Muscle layer of colon (tissue), 2 donors: Measurements from ENCODE around the gene AAK1.

Experiments used
- H3K27ac ChIP-seq: one replicate; pipeline ENCODE4 v1.7.0; 2013; ENCODE audit warnings: low read depth, mild to moderate bottlenecking, low read length, moderate library complexity
- H3K27me3 ChIP-seq, 2 donors: one replicate each; pipeline ENCODE4 v1.7.0; 2013; ENCODE audit warnings: low read length in 2 of 2, mild to moderate bottlenecking in 2 of 2; ENCODE audit not compliant: insufficient read depth in 2 of 2, control insufficient read depth in 1 of 2
- H3K36me3 ChIP-seq: one replicate; pipeline ENCODE4 v1.7.0; 2013; ENCODE audit warnings: mild to moderate bottlenecking, low read length; ENCODE audit not compliant: insufficient read depth
- H3K4me1 ChIP-seq: one replicate; pipeline ENCODE4 v1.7.0; 2013; ENCODE audit warnings: mild to moderate bottlenecking, low read length; ENCODE audit not compliant: insufficient read depth
- H3K4me3 ChIP-seq, 2 donors: one replicate each; pipeline ENCODE4 v1.7.0; 2013; ENCODE audit warnings: low read length in 2 of 2, low read depth in 1 of 2, mild to moderate bottlenecking in 1 of 2, moderate library complexity in 1 of 2
- H3K9ac ChIP-seq: one replicate; pipeline ENCODE4 v1.7.0; 2013; ENCODE audit warnings: low read length
- H3K9me3 ChIP-seq: one replicate; pipeline ENCODE4 v1.7.0; 2013; ENCODE audit warnings: mild to moderate bottlenecking, low read length
- donor health status: abdominal sarcoma.
- donor health status: Adenocarcinoma of cecum.

Gene AAK1

DNA sequence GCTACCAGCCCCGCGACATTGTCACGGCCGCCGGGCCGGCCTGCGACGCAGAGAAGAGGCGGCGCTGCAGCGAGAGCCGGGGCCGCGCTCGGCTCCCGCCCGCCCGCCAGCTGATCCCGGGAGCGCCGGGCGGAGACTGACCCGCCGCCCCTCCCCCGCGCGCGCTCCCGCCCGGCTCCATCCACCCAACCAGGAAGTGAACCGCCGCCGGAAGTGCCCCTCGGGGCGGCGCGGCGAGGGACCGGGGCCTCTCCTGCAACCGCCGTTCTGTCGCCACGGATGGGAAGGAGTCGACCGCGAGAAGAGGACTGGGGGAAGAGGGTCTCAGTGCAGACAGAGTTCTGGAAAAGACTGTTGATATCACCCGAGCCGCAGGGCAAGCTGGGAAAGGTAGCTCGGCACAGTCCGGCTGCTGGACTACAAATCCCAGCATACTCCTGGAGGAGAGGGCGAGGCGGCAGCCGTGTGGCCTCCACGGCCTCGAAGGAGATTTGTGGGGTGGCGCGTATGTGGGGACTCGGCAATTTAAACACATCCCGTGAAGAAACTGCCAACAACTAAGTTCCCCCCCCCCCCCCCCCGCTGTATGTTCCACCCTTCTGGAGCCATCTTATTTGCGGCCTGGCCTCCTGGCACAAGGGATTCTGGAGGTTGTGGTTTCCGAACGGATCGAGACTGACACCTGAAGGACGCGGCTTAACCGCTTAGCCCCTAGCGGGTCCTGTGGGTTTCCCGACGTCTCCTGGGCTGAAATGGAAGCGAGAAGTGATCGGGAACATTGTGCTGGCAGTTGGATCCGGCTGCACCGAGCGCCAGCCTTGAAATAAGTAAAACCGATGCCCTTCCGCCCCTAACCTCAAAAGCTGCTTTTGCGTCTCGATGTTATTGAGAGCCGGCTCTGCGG is at the start of gene AAK1:
TSS of gene AAK1 (minus strand) at position 138 of the 904 bp plus-strand sequence. CDS start 699 bp downstream, outside the sequence.
- H3K36me3 ChIP-seq: no peaks in the 10 kb centered on the region
- H3K4me1 ChIP-seq: peaks cover 38% of the 10 kb centered on the region
- H3K4me3 ChIP-seq: peak within 1 kb of the TSS; percentile 81 to 85
- no peaks in the 10 kb centered on the region for H3K9me3 ChIP-seq
- H3K9ac ChIP-seq: peak within 1 kb of the TSS; percentile 83
- H3K27me3 ChIP-seq: no peaks in the 10 kb centered on the region
- H3K27ac ChIP-seq: peak within 1 kb of the TSS; percentile 94

DNA sequence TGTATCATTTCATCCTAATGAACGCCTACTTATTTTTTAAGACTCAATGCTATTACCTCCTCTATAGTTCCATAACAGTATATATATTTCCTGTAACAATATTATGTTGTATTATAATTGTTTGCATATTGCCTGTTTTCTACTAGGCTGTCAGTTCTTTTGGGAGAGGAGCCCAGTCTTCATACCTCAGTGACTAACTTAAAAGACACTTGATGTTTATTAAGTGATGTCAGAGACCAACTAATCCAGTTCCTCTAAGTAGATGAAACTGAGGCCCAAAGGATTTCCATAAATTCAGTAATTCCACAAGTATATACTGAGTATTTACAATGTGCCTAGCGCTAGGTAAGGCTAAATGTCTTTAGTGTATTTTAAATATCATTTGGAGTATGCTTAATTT is 48.9 kb upstream of the AAK1 start:
- Histone ChIP-seq H3K27me3 (no peaks in the 10 kb centered on the region), H3K4me3 (no peak overlapping the region), H3K9ac (no peak overlapping the region), H3K27ac (no peak overlapping the region), H3K9me3 (no peaks in the 10 kb centered on the region), H3K36me3 (no peaks in the 10 kb centered on the region), H3K4me1 (peaks cover 6% of the 10 kb centered on the region)

DNA sequence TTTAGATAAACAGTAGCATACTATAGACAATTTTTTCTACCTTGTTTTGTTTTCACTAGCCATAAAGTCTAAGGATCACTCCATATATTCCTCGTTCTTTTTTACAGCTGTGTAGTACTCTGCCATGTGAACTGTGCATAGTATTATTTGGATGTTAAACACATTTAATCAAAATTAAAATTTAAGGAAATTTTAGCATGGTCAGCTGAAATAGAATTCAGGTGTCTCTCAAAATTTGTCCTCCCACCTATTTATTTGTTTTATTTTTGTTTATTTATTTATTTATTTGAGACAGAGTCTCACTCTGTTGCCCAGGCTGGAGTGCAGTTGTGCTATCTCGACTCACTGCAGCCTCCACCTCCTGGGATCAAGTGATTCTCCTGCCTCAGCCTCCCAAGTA is 46.4 kb upstream of the AAK1 start:
- peaks cover 1% of the 10 kb centered on the region for H3K4me1 ChIP-seq
- no peaks in the 10 kb centered on the region for H3K36me3 ChIP-seq
- no peaks in the 10 kb centered on the region for H3K9me3 ChIP-seq
- H3K27me3 ChIP-seq: no peaks in the 10 kb centered on the region
- H3K9ac ChIP-seq: no peak overlapping the region
- no peak overlapping the region for H3K4me3 ChIP-seq
- no peak overlapping the region for H3K27ac ChIP-seq

DNA sequence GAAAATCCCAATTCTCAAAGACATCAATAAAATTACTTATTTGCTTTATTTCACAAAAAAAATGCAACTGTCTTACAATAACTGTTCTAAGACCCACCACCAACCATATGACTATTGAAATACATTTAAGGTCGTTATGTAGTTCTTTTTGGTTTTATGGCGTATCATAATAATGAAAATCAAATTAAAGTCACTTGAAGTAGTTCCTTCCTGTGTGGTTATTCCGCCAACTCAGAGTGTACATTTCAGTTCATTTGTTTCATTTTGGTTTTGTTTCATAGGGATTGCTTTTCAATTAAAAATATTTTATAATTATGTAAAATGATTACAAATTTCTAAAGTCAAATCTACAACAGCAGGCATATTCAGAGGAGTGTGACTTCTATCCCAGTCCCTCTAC is 45.9 kb upstream of the AAK1 start:
- Histone ChIP-seq H3K4me3 (no peak overlapping the region), H3K36me3 (no peaks in the 10 kb centered on the region), H3K4me1 (no peaks in the 10 kb centered on the region), H3K9me3 (no peaks in the 10 kb centered on the region), H3K27ac (no peak overlapping the region), H3K9ac (no peak overlapping the region), H3K27me3 (no peaks in the 10 kb centered on the region)

DNA sequence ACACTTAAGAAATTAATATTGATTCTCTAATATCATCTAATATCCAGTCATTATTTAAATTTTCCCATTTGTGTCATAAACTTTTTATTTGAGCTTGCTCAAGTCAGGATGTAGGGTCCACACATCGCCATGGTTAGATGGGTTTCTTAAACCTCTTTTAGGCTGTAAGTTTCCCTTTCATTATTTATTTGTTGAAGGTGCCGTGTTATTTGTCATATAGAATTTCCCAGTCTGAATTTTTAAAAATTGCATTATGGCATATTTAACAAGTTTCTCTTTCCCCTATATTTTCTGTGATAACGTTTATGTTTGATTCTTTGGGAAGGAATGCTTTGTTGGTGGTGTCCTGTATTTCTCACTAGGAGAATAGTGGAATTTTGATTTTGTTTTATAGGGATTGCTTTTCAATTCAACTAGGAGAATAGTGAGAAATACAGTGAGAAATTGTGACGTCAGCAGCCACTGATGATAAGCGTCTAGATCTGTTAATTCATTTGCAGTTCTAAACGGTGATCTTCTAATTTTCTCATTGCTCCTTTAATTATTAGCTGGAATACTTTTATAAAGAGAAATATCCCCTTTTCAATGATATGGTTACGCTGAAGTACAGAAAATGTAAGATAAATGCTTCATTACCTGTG is 44.6 kb upstream of the AAK1 start:
- Histone ChIP-seq H3K9me3 (no peaks in the 10 kb centered on the region), H3K36me3 (no peaks in the 10 kb centered on the region), H3K27ac (no peak overlapping the region), H3K4me3 (no peak overlapping the region), H3K9ac (no peak overlapping the region), H3K4me1 (peaks cover 8% of the 10 kb centered on the region), H3K27me3 (no peaks in the 10 kb centered on the region)

DNA sequence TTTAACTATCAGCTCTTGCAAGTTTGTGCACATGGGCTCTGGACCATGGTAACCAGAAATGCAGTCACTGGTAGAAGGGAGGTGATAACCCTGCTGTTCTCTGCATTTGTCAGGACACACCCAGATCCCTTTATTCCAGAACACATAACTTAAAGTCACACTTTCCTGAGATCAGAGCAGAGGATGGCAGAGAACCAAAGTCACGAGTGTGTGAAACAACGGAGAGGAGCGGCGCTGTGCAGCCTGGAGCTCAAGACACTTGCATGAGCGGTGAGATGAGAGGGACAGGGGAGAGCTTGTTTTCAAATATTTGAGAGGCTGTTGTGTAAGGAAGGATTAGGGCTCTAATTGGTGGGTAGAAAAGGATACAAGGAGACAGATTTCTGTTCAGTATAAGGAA is 43.3 kb upstream of the AAK1 start:
- Histone ChIP-seq H3K4me1 (peaks cover 8% of the 10 kb centered on the region), H3K9ac (no peak overlapping the region), H3K9me3 (no peaks in the 10 kb centered on the region), H3K36me3 (no peaks in the 10 kb centered on the region), H3K27ac (no peak overlapping the region), H3K27me3 (no peaks in the 10 kb centered on the region), H3K4me3 (no peak overlapping the region)

DNA sequence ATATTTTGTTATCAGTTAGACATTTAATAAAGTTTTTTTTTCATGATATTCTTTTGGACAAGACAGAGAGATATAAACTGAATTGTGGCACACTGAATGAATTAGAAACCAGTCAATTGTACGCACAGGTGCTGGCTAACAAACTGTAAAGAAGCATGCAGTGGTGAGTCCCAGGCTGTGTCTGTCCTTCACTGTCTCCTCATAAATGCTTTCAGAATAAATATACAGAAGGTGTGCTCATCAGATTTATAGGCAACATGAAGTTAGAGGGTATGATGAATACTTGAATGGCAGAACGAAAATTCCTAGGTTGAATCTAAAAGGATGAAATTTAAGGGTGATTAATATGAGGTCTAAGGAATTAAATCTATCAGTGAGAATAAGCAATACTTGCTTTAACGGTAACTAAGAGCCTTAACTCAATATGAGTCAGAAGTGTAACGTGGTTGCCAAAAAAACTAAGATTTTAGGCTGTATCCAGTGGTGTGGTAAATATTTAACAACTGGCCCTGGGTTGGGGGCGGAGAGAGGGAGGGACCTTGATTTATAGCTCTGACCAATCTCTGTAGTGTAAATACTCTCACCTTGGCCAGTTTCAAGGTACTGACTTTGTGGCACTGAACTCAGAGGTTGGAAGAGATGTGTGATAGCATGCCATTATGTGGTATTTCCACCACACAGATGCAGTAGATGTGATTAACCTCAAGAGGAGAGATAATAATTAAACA is 41.9 kb upstream of the AAK1 start:
- H3K36me3 ChIP-seq: no peaks in the 10 kb centered on the region
- no peaks in the 10 kb centered on the region for H3K27me3 ChIP-seq
- H3K27ac ChIP-seq: no peak overlapping the region
- no peak overlapping the region for H3K9ac ChIP-seq
- H3K4me3 ChIP-seq: no peak overlapping the region
- peaks cover 8% of the 10 kb centered on the region for H3K4me1 ChIP-seq
- H3K9me3 ChIP-seq: no peaks in the 10 kb centered on the region

DNA sequence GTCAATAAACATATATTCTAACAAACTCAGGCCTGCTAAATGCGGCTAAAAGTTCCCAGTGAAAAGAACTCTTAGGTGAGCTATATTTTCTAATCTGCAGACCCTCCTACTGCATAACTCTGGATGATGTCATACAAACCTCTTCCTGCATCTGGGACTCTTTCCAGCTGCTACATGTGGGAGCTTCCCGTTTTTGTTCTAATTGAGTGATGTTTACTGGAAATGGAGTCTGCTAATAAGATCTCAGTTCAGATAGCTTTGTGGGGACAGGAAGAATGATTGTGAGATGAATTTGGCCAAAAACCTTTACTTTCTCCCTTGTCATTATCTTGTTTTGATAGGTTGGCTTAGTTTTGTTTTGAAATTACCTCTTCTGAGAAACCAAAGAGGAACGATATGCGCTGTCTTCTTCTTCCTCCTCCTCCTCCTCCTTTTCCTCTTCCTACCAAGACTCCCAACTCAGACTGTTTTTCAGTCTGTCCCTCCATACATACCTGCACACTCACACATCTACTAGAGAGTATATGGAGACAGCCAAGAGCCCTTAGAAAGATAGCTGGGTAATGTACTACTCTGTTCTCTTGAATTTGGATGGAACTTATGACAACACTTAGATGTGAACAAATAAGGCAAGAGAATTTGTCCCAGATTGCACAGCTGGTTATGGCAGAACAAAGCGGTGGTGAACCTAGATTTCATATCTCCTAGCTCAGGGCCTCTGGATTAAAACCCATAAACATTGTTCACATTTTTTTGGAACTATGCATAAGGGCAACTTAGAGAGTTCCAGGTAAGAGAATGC is 39.8 kb upstream of the AAK1 start:
- Histone ChIP-seq H3K27ac (no peak overlapping the region), H3K27me3 (no peaks in the 10 kb centered on the region), H3K4me1 (peaks cover 8% of the 10 kb centered on the region), H3K4me3 (no peak overlapping the region), H3K36me3 (no peaks in the 10 kb centered on the region), H3K9ac (no peak overlapping the region), H3K9me3 (no peaks in the 10 kb centered on the region)

DNA sequence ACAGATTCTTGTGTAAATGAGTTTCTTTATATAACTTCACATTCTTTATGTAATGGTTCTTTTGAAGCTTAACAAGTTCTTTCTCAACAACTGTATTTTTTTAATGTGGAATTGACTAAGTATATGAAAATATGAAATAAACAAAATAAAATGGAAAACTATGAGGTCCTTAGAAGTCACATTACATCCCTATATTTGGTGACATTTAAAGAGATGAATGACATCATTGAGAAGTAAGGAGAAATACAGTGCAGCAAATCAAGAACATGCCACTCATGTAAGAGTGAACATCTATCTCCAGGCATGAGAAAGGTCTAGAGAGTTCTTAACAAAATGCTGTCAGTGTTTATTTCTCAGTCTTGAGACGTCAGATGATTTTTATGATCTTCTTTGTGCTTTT is 39.0 kb upstream of the AAK1 start:
- H3K27me3 ChIP-seq: no peaks in the 10 kb centered on the region
- no peak overlapping the region for H3K4me3 ChIP-seq
- no peaks in the 10 kb centered on the region for H3K36me3 ChIP-seq
- no peak overlapping the region for H3K27ac ChIP-seq
- no peak overlapping the region for H3K9ac ChIP-seq
- H3K9me3 ChIP-seq: no peaks in the 10 kb centered on the region
- H3K4me1 ChIP-seq: peaks cover 8% of the 10 kb centered on the region

DNA sequence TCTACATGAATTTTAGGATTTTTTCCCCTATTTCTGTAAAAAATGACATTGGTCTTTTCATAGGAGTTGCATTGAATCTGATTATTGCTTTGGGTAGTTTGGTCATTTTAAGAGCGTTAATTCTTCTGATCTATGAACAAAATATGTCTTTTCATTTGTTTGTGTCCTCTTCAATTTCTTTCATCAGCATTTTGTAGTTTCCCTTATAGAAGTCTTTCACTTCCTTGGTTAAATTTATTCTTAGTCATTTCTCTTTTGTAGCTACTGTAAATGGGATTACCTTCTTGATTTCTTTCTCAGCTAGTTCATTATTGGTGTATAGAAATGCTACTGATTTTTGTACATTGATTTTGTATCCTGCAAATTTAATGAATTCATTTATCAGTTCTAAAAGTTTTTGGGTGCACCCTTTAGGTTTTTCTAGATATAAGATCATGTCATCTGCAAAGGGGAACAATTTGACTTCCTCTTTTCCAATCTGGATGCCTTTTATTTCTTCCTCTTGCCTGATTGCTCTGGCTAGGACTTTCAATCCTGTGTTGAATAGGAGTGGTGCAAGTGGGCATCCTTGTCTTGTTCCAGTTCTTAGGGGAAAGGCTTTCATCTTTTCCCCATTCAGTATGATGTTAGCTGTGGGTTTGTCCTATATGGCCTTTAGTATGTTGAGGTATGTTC is 36.6 kb upstream of the AAK1 start:
- no peak overlapping the region for H3K27ac ChIP-seq
- no peaks in the 10 kb centered on the region for H3K9me3 ChIP-seq
- H3K36me3 ChIP-seq: no peaks in the 10 kb centered on the region
- H3K4me1 ChIP-seq: peaks cover 8% of the 10 kb centered on the region
- no peak overlapping the region for H3K4me3 ChIP-seq
- H3K27me3 ChIP-seq: no peaks in the 10 kb centered on the region
- no peak overlapping the region for H3K9ac ChIP-seq
